Mammary epithelial cell (primary cell): ENCODE measurements around the gene CYP2R1.

ENCODE experiments used
- CTCF ChIP-seq, 2 donors: IDR thresholded peaks in 1 of 2; conservative IDR thresholded peaks in 1 of 2; 2 replicates each; pipeline ENCODE4 v1.5.1; 2011 to 2012; ENCODE audit warnings: inconsistent platforms in 2 of 2, low read length in 2 of 2, mild to moderate bottlenecking in 2 of 2, control low read depth in 1 of 2, low read depth in 1 of 2; ENCODE audit not compliant: insufficient read depth in 1 of 2; ENCODE audit errors: extremely low read depth in 1 of 2
- EZH2 ChIP-seq: IDR thresholded peaks from 2 replicates; pipeline ENCODE4 v1.6.1; 2012; ENCODE audit warnings: low read length, inconsistent platforms, borderline replicate concordance

- TF ChIP-seq CTCF (conservative IDR thresholded peaks at IDR 0.05 in 1 of 2, IDR thresholded peaks at IDR 0.05 in 1 of 2; ENCODE audit: extremely low read depth in 1 of 2, insufficient read depth in 1 of 2, low read depth in 1 of 2, low read length in 2 of 2) (no peak), EZH2 (no peak)
Observed at GRCh38 chr11:14842002-14842401, 50.0 kb downstream of the CYP2R1 start.
